Keratinocyte (primary cell): ENCODE results near the gene MSI2.

ENCODE experiments used
- CTCF ChIP-seq, 3 experiments: IDR thresholded peaks in 1 of 3; conservative IDR thresholded peaks in 1 of 3; optimal IDR thresholded peaks in 1 of 3; 2 replicates in 2 of 3; 3 replicates in 1 of 3; pipeline versions ENCODE3 to v1.5.1; 2011; ENCODE audit warnings: low read length in 3 of 3, mild to moderate bottlenecking in 3 of 3, moderate library complexity in 2 of 3, control low read depth in 1 of 3, inconsistent platforms in 1 of 3; ENCODE audit not compliant: insufficient read depth in 2 of 3; ENCODE audit errors: extremely low read depth in 1 of 3
- EZH2 ChIP-seq: IDR thresholded peaks from one replicate; pipeline ENCODE4 v1.6.1; 2012; ENCODE audit warnings: inconsistent platforms, mild to moderate bottlenecking, low read length, moderate library complexity

GRCh38 chr17:57628421-57628820 is 372.1 kb downstream of the MSI2 start:
- TF ChIP-seq CTCF (optimal IDR thresholded peaks at IDR 0.05 in 1 of 3, IDR thresholded peaks at IDR 0.05 in 1 of 3, conservative IDR thresholded peaks at IDR 0.05 in 1 of 3; ENCODE audit: extremely low read depth in 1 of 3, insufficient read depth in 2 of 3, low read length in 3 of 3) (no peak), EZH2 (no peak)
